ENCODE data around the gene CCR7.

The CCR7 gene, protein sequence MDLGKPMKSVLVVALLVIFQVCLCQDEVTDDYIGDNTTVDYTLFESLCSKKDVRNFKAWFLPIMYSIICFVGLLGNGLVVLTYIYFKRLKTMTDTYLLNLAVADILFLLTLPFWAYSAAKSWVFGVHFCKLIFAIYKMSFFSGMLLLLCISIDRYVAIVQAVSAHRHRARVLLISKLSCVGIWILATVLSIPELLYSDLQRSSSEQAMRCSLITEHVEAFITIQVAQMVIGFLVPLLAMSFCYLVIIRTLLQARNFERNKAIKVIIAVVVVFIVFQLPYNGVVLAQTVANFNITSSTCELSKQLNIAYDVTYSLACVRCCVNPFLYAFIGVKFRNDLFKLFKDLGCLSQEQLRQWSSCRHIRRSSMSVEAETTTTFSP

GRCh38 chr17:40564883-40565768 is at the start of gene CCR7:
CCR7 (minus strand) TSS chr17:40565472; CDS start chr17:40565409, 63 bp downstream.
- DNase-seq (ENCODE audit: low spot score), result no peak

DNA sequence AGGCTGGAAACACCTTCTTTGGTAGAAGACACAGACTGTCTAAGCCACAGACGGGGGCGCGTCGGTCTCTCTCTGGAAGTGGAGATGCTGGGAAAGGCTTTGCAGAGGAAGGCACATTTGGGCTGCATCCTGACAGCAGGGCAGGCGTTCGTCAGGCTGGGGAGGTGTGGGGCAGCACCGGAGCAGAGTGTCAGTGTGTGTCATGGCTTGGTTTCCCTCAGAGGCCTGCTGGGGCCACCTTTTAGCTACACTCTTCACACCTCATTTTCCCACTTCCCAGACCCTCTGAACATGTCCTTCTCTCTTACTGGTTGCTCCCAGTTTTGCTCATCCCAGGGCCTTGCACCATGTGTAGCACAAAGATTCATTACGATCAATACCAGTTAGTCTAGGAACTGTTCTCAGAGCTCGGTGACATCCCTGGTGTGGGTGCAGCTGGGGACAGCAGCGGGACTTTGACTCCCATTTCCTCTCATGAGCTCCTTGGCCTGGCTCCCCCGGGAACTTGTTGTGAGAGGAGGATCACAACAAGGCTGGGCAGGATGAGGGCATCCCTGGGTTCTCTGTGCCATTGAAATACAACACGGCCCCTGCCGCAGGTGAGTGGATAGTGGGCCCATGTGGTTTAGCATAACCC is 49.3 kb upstream of the CCR7 start:
- no peak for DNase-seq (ENCODE audit: low spot score)

- no peak for DNase-seq (ENCODE audit: low spot score)
Measured at GRCh38 chr17:40613467-40614154, 48.3 kb upstream of the CCR7 start.

- no peak for DNase-seq (ENCODE audit: low spot score)
Measured at GRCh38 chr17:40612599-40613244, 47.5 kb upstream of the CCR7 start.

- no peak for DNase-seq (ENCODE audit: low spot score)
Measured at GRCh38 chr17:40611840-40612474, 46.7 kb upstream of the CCR7 start.

DNA sequence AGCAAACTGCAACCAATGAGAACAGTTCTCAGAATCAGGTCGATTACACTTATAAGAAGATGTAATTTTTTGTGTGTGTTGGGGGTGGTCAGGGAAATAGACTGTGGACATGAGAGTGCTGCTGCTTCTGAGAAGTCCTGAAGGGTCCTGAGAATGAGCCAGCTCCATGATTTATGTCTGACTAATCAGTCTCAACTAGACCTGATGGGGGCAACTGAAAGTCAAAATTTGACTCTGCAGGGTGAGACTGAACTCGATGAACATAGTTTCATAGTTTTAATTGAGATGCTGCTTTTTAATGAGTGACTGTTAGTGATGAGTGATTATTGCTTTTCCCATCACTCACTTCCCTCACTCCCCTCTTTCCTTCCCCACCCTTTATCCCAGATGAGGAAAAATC is 45.1 kb upstream of the CCR7 start:
- no peak for DNase-seq (ENCODE audit: low spot score)

DNA sequence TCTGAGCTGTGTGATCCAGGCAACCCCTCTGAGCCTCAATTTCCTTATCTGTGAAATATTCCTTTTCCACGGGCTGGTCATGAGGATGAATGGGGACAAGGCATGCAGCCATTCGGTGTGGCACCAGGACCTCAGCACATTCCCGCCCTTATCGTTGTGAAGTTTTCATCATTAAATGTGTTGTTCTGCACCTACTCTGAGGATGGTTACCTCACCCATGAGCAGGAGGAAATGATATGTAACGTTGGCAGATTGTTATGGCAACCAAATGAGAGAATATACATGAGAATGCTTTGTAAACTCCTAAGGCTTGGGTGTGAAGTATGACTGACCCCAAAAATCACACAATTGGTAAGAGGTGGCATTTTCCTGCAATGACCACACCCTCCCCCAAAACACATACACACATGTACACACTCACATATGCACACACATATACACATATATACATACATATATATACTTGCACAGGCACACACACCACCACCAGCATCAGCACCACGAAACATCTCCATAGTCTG is 42.8 kb upstream of the CCR7 start:
- DNase-seq (ENCODE audit: low spot score), result no peak

- no peak for DNase-seq (ENCODE audit: low spot score)
Measured at GRCh38 chr17:40607641-40608040, 42.4 kb upstream of the CCR7 start.

GRCh38 chr17:40606548-40607353 is 41.5 kb upstream of the CCR7 start:
- DNase-seq (ENCODE audit: low spot score), result no peak

DNA sequence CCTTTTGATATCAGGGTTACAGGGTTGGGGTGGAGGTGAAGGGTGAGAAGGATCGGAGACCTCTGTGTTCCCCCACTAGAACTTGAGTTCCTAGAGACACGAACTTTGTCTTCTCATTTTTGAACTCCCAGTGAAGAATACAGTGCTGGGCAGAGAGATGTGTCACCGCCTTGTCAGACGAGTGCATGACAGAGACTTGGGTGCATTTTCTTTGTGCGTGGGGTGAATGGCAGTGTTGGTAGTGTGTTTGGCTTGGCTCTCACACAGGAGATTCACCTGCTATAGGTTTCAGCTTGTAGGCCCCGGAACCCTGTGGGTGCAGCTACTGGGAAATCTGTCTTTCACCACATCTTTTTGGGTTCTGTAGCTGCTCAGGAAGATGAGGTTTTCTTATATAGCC is 40.0 kb upstream of the CCR7 start:
- DNase-seq (ENCODE audit: low spot score), result no peak

DNA sequence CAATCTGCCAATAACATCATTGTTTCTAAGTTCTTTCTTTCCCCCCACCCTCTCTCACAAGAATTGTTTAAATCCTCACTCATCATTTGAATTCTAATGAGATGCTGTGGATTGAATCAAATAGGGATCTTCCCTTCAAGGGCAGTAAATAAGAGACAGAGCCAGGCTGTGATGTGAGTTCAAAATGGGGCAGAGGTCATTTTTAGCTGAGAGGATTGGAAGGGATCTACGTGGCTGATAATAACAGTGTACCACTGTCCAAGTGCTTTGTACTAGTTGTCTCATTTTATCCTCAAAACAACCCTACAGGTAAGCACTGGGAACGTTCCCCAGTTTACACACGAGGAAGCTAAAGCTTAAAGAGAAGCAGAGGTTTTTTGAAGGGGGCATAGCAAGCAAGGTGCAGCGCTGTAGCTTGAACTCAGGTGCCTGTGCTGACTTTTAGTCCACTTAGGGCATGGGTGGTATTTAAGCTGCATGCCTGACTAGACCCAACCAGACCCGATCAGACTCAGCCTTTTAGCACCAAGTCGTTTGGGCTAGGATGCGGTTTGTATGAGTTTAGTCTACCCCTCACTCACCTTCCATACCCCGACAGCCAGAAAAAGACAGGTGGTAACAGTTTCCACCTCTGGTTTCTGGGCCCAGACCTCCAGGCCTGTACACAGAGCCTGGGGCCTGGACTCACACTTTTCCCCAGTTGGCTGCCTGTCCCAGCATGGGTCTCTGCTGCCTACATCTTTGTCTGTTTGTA is 39.2 kb upstream of the CCR7 start:
- DNase-seq (ENCODE audit: low spot score), result no peak

DNA sequence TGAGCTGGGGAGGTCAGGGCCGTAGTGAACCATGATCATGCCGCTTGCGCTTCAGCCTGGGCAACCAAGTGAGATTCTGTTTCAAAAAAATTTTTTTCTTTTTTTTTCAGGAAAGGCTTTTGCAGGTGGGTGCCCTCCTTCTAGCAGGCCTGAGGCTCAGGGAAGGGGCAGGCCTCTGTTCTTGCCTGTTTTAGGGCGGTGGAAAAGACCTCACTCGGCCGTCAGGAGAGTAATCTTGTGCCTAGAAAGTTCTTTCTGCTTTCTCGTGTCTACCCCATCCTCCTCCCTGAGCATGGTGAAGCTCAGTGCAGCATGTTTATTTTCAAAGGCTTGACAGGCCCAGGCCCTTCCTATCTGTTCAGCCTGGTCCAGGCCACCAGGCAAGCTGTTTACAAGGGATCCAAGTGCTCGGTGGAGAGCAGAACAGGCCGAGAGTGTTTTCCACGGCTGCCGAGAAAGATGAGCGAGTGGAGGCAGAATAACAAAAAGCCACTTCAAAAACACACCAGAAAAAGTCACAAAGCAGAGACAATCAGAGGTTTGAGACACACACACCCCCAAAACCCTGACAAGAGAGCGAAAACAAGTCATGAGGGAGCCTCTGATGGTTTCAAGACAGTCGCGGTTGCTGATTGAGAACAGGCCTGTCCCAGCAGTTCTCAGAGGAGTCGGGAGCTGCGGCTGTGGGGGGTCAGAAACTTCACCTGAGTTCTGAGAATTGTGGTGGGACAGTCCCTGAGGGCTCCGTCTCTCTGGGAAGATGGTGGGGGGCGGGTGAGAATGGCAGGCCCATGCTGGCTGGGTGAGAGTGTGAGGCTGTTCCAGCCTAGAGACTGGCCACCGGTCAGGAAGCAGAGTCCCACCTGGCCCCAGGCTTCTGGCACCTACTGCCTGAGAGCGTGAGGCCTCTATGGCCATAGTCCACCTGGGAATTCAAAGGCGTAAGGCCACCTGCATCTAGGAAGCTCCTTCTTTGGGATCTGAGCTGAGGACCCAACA is 37.5 kb upstream of the CCR7 start:
- no peak for DNase-seq (ENCODE audit: low spot score)

DNA sequence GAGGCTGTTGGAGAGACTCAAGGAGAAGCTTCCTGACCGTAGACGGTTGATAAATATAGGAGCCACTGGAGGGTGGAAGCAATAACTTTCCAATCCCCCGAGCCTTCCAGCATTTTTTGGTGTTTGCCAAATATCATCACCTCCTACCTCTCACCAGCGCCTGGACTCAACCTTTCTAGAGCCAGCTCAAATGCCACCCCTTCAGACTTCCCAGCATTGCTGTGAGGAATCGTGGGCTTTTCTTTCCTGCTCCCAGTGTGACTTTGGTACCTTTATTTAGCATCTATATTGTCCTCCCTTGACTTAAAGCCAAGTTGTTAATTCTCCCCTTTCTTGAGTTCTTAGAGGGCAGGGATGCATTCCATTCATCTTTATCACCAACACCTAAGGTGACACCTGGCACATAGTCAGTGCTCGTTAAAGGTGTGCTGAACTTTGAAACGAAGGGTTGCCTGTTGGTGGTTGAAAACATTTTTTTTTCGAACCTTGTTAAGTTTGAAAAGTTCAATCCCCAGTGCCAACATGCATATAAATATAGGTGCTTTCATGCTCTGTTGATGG is 35.3 kb upstream of the CCR7 start:
- no peak for DNase-seq (ENCODE audit: low spot score)

GRCh38 chr17:40599468-40599763 is 34.1 kb upstream of the CCR7 start:
- DNase-seq (ENCODE audit: low spot score), result no peak

DNA sequence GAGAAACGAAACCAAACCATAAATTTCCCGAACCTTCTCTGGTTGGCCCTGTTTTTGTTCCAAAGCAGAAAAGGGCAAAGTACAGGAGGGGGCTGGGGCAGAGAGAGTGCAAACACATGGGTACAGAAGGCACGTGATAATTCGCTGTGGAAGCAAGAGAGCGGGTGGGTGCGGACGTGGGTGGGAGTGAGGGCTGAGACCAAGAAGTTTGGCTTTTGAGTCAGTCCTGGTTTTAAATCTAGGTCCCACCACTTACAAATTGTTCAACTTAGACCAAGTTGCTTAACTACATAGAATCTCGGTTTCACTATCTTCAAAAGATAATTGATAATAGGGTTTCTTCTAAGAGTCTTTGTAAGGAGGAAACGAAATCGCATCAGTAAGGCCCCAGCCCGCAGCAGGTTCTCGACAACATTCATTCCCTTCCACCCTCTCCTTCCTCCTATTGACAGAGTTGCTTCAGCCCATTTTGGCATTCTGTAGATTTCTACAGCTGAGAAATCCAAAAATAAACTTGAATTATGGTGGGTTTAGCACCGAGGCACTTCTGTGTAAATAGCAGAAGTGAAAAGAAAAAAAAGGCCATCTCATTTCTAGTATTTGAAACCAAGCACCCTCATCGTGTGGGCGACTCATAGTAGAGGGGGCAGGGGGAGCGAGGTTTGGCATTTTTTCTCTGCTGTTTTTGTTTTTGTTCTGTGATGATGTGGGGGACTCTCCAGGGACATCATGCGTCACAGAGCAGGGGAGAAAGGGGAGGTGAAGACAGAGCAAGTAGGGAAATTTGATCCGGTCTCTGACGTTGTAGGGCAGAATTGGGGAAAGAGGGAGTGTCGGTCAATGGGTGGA is 33.6 kb upstream of the CCR7 start:
- DNase-seq (ENCODE audit: low spot score), result no peak

- DNase-seq (ENCODE audit: low spot score), result no peak
Measured at GRCh38 chr17:40598301-40598618, 33.0 kb upstream of the CCR7 start.

All from RKO (cell line).